ENCODE data around the gene RABGEF1.
"Not testable (repeated sequence)": the region's sequence is repeated elsewhere in the genome, so short reads cannot be mapped to it uniquely, and the experiment has no call there.

RABGEF1 gene

DNA sequence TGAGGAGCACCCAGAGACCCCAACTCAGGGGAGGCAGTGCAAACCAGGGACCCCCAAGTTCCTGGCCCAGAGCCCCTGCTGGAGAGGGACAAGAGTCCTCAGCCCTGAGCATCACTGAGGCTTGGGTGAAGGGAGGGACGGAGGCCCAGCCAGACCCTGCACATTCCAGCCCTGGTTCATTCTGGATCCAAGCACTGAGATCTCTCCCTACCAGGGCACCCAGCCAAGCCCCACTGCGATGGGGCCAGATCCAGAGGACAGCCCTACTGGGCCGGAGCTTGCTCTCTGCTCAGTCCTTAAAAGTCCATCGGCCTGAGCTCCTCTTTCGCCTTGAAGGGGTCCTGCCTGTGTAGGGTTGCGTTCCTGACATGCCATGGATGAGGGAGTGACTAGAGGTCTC, 40.5 kb upstream of the RABGEF1 start:
- ChIA-PET CTCF (no interaction called here), POLR2A (no interaction called here)
- DNase-seq (ENCODE audit: extremely low spot score) = no peak
- TF ChIP-seq ZNF384 (IDR thresholded peaks at IDR 0.05) = no peak
- TF ChIP-seq TARDBP (IDR thresholded peaks at IDR 0.05) = no peak
- no peak for TF ChIP-seq NFRKB (IDR thresholded peaks at IDR 0.05)
- TF ChIP-seq HDGF (IDR thresholded peaks at IDR 0.05; ENCODE audit: borderline replicate concordance) = no peak
- TF ChIP-seq SP1 (IDR thresholded peaks at IDR 0.05) = no peak
- TF ChIP-seq FOXM1 (IDR thresholded peaks at IDR 0.05; ENCODE audit: borderline replicate concordance) = no peak
- no peak for TF ChIP-seq ELF4 (IDR thresholded peaks at IDR 0.05)
- no peak for TF ChIP-seq L3MBTL2 (conservative IDR thresholded peaks at IDR 0.05)
- no peak for TF ChIP-seq LEF1 (IDR thresholded peaks at IDR 0.05; ENCODE audit: borderline replicate concordance)
- no peak for TF ChIP-seq ARNT (IDR thresholded peaks at IDR 0.05)
- no peak for TF ChIP-seq FOXK2 (IDR thresholded peaks at IDR 0.05)
- TF ChIP-seq BHLHE40 (IDR thresholded peaks at IDR 0.05; ENCODE audit: borderline replicate concordance) = no peak
- TF ChIP-seq, protein P1, sequence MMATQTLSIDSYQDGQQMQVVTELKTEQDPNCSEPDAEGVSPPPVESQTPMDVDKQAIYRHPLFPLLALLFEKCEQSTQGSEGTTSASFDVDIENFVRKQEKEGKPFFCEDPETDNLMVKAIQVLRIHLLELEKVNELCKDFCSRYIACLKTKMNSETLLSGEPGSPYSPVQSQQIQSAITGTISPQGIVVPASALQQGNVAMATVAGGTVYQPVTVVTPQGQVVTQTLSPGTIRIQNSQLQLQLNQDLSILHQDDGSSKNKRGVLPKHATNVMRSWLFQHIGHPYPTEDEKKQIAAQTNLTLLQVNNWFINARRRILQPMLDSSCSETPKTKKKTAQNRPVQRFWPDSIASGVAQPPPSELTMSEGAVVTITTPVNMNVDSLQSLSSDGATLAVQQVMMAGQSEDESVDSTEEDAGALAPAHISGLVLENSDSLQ (IDR thresholded peaks at IDR 0.05) = no peak
- no peak for TF ChIP-seq FOXA1 (IDR thresholded peaks at IDR 0.05)
- TF ChIP-seq CTBP1 (IDR thresholded peaks at IDR 0.05; ENCODE audit: borderline replicate concordance) = no peak

DNA sequence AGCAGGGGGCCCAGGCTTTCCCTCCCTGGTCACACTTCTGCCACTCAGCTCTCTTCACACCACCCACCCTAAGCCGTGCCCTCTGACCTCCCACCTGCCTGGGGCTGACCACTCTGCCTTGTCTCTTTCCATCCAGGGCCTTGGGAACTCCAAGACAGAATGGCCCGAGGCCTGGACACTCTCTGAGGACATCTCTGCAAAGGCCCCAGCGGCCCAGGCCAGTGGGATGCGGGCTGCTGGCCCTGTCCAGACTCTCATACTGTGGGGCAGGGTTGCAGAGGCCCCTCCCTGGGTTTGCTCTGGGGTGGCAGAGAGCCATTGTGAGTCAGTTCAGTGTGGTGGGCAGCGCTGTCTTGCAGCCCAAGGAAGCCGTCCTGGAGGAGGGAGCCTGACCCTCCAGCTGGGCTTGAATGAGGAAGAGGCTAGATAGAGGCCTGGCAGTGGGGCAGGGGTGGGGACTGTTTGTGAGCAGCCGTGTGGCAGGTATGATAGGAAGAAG, 39.9 kb upstream of the RABGEF1 start:
- no peak for DNase-seq (ENCODE audit: extremely low spot score)
- CTCF ChIA-PET = interaction anchor here (0.6 kb wide), 1 partner anchor 75 kb away, joined by 3 read pairs; no protein-coding TSS in a partner anchor
- POLR2A ChIA-PET = no interaction called here

DNA sequence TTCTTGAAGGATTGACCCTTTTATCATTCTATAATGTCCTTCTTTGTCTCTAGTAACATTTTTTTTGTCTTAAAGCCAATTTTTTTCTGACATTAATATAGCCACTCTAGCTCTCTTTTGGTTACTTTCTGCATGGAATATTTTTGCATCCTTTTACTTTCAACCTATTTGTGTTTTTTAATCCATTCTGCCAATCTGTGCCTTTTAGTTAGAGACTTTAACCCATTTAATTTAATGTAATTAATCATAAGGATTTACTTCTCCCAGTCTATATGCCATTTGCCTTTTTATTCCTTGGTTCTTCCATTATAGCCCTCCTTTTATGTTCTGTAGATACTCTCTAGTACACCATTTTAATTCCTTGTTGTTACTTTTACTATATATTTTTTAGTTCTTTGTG, 32.7 kb upstream of the RABGEF1 start:
- CTCF ChIA-PET = no interaction called here
- TF ChIP-seq NFRKB (IDR thresholded peaks at IDR 0.05) (no peak), SUZ12 (IDR thresholded peaks at IDR 0.05) (no peak), ZNF384 (IDR thresholded peaks at IDR 0.05) (no peak)
- DNase-seq (ENCODE audit: extremely low spot score) = no peak
- POLR2A ChIA-PET = no interaction called here

More for the DNA sequence above, 39.9 kb upstream of the RABGEF1 start:
- TF ChIP-seq FOXK2 (IDR thresholded peaks at IDR 0.05) (no peak), FOXA1 (IDR thresholded peaks at IDR 0.05) (no peak), BHLHE40 (IDR thresholded peaks at IDR 0.05; ENCODE audit: borderline replicate concordance) (no peak), L3MBTL2 (conservative IDR thresholded peaks at IDR 0.05) (no peak), ZNF384 (IDR thresholded peaks at IDR 0.05) (no peak), ELF4 (IDR thresholded peaks at IDR 0.05) (no peak), HDGF (IDR thresholded peaks at IDR 0.05; ENCODE audit: borderline replicate concordance) (no peak), SP1 (IDR thresholded peaks at IDR 0.05) (no peak), FOXM1 (IDR thresholded peaks at IDR 0.05; ENCODE audit: borderline replicate concordance) (no peak), SUZ12 (IDR thresholded peaks at IDR 0.05) (no peak), NFRKB (IDR thresholded peaks at IDR 0.05) (no peak), LEF1 (IDR thresholded peaks at IDR 0.05; ENCODE audit: borderline replicate concordance) (no peak), TARDBP (IDR thresholded peaks at IDR 0.05) (no peak), ARNT (IDR thresholded peaks at IDR 0.05) (no peak)
- TF ChIP-seq, protein P1 (IDR thresholded peaks at IDR 0.05) = no peak

DNA sequence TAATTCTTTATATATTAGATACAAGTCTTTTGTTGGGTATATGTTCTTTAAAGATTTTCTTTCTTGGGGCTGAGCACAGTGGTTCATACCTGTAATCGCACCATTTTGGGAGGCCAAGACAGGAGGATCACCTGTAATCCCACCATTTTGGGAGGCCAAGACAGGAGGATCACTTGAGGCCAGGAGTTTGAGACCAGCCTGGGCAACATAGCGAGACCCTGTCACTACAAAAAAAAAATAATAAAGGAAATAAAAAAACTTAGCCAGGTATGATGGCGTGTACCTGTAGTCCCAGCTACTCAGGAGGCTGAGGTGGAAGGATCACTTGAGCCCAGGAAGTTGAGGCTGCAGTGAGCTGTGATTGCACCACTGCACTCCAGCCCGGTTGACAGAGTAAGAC, 29.8 kb upstream of the RABGEF1 start:
- POLR2A ChIA-PET; CTCF ChIA-PET; DNase-seq (ENCODE audit: extremely low spot score): not testable (repeated sequence)

DNA sequence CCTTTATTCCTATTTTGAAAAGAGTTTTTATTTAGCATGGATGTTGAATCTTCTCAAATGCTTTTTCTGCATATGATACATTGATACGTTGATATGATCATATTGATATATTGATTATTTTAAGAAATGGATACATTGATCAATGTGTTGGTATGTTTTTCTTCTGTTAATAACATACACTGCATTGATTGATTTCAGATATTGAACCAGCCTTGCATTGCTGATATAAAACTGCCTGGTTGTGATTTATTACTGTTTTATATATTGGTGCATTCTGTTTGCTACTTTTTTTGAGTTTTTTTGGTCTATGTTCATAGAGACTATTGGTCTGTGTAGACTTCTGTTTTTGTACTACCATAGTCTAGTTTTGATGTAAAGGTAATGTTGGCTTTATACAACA, 26.8 kb upstream of the RABGEF1 start:
- TF ChIP-seq, protein P1 (IDR thresholded peaks at IDR 0.05) = peak; percentile 45
- TF ChIP-seq TARDBP (IDR thresholded peaks at IDR 0.05) (no peak), L3MBTL2 (conservative IDR thresholded peaks at IDR 0.05) (no peak), ZNF384 (IDR thresholded peaks at IDR 0.05) (no peak), FOXA1 (IDR thresholded peaks at IDR 0.05) (no peak)
- DNase-seq (ENCODE audit: extremely low spot score) = no peak
- POLR2A ChIA-PET = interaction anchor here (0.6 kb wide), 1 partner anchor 120 kb away, joined by 3 read pairs; no protein-coding TSS in a partner anchor
- CTCF ChIA-PET = no interaction called here

DNA sequence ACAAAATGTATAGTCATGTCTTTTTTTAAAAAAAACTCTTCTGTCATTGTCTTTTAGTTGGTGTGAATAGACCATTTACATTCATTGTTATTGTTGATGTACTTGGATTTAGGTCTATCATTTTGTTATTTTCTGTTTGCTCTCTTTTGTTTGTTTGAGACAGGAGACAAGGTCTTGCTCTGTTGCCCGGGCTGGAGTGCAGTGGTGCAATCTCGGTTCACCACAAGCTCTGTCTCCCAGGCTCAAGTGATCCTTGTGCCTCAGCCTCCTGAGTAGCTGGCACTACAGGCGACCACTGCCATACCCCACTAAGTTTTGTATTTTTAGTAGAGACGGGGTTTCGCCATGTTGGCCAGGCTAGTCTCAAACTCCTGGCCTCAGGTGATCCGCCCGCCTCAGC, 23.9 kb upstream of the RABGEF1 start:
- POLR2A ChIA-PET; DNase-seq (ENCODE audit: extremely low spot score): not testable (repeated sequence)
- CTCF ChIA-PET = interaction anchor here (0.9 kb wide), 1 partner anchor 21 kb away, joined by 3 read pairs; no protein-coding TSS in a partner anchor

DNA sequence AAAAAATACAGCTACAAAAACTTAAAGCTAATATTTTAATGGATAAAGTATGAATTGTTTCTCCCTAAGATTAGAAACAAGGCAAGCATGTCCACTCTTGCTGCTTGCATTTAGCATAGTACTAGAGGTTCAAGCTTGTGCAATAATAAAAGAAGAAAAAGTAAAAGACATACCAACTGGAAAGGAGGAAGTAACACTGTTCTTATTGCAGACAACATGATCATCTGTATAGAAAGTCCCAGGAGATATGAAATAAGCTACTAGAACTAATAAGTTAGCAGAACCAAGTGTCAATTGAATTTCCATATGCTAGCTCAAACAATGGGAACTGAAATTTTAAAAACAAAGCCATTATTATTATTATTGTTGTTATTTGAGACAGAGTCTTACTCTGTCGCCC, 20.0 kb upstream of the RABGEF1 start:
- TF ChIP-seq LEF1 (IDR thresholded peaks at IDR 0.05; ENCODE audit: borderline replicate concordance) (no peak), ZNF384 (IDR thresholded peaks at IDR 0.05) (no peak), ELF4 (IDR thresholded peaks at IDR 0.05) (no peak), FOXM1 (IDR thresholded peaks at IDR 0.05; ENCODE audit: borderline replicate concordance) (no peak), L3MBTL2 (conservative IDR thresholded peaks at IDR 0.05) (no peak), NFRKB (IDR thresholded peaks at IDR 0.05) (no peak), SUZ12 (IDR thresholded peaks at IDR 0.05) (no peak), FOXK2 (IDR thresholded peaks at IDR 0.05) (no peak), CTBP1 (IDR thresholded peaks at IDR 0.05; ENCODE audit: borderline replicate concordance) (no peak), SP1 (IDR thresholded peaks at IDR 0.05) (no peak), FOXA1 (IDR thresholded peaks at IDR 0.05) (no peak), ARNT (IDR thresholded peaks at IDR 0.05) (no peak), BHLHE40 (IDR thresholded peaks at IDR 0.05; ENCODE audit: borderline replicate concordance) (no peak), TARDBP (IDR thresholded peaks at IDR 0.05) (no peak), HDGF (IDR thresholded peaks at IDR 0.05; ENCODE audit: borderline replicate concordance) (no peak)
- TF ChIP-seq, protein P1 (IDR thresholded peaks at IDR 0.05) = no peak
- ChIA-PET POLR2A (no interaction called here), CTCF (no interaction called here)
- no peak for DNase-seq (ENCODE audit: extremely low spot score)

Data from HEK293T (cell line).